OCI-LY3 (cell line): ENCODE measurements around the gene SLX9.

ENCODE experiments used
- CTCF ChIP-seq: fragments of 200-600, 300-600 bp; sonication (generic); IDR thresholded peaks from 2 replicates; pipeline ENCODE4 v1.5.1; 2014; ENCODE audit warnings: antibody characterized with exemption, low read length, low read depth
- EZH2phosphoT487 ChIP-seq: fragments of 200-600 bp; shearing (Covaris generic); IDR thresholded peaks from 2 replicates; pipeline ENCODE4 v1.6.1; 2018; ENCODE audit warnings: antibody characterized with exemption, mixed run types, low read depth

DNA sequence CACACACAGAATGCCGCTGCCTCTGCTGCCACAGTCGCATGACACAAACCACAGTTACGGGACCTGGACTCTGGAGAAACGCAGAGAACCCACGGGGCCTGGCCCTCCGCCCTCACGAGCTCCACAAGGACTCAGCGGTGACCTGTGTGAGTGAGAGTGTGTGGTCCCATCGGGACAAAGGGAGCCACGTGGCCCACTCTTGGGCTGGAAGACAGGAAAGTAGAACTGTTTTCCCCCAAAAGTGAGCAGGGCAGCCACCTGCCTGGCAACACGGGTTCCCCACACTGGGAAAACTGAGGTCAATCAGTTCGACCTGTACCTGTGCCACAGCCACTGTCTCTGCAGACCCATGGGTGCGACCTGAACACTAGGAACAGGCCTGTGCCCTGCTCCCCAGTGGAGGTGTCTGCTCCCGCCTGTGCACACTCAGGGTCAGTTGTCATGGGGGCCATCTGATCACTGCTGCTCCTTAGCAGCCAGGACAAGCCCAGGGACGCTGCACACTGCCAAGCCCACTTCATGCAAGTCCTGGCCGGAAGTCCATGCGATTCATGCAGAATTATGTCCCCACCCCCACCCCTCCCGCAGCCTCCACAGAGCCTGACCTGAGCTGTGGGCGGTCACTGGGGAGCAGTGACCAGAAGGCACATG lies 80.2 kb downstream of the SLX9 start:
- TF ChIP-seq CTCF (no peak), EZH2phosphoT487 (no peak)
